HepG2 (cell line): ENCODE results near the gene PKP4. TPM values are rescaled to one million over a fixed set of nuclear protein-coding genes. Genes with fewer than 3 reads are reported as not detected.

ENCODE experiments used
- DPF2 ChIP-seq: sonication (generic); formaldehyde crosslinking; IDR thresholded peaks from 2 replicates; pipeline ENCODE4 v1.4.0; 2020; ENCODE audit warnings: mild to moderate bottlenecking, low read depth, missing genetic modification reagents, borderline replicate concordance
- GZF1 ChIP-seq: sonication (generic); formaldehyde crosslinking; IDR thresholded peaks from 2 replicates; pipeline ENCODE4 v1.5.1; 2020; ENCODE audit warnings: mild to moderate bottlenecking, missing genetic modification reagents
- HNF4G ChIP-seq, 2 experiments: sonication (generic) in 1 of 2; formaldehyde crosslinking in 1 of 2; IDR thresholded peaks; 2 replicates each; pipeline versions ENCODE4 v1.4.0 to v1.6.1; 2011 to 2020; ENCODE audit warnings: borderline replicate concordance in 2 of 2, low read depth in 2 of 2, mild to moderate bottlenecking in 2 of 2, low read length in 1 of 2, missing genetic modification reagents in 1 of 2, moderate library complexity in 1 of 2
- RORA ChIP-seq: sonication (generic); formaldehyde crosslinking; IDR thresholded peaks from 2 replicates; pipeline ENCODE4 v1.5.0; 2020; ENCODE audit warnings: mild to moderate bottlenecking, missing genetic modification reagents, moderate library complexity
- SALL1 ChIP-seq: sonication (generic); formaldehyde crosslinking; IDR thresholded peaks from 2 replicates; pipeline ENCODE4 v1.8.0; 2022; ENCODE audit warnings: mild to moderate bottlenecking, missing genetic modification reagents
- YY1 ChIP-seq: IDR thresholded peaks from 2 replicates; pipeline ENCODE4 v1.6.1; 2011; ENCODE audit warnings: low read length, low read depth, moderate library complexity, mild to moderate bottlenecking; ENCODE audit not compliant: insufficient read depth, insufficient replicate concordance
- ZNF577 ChIP-seq: sonication (generic); formaldehyde crosslinking; IDR thresholded peaks from 2 replicates; pipeline ENCODE4 v1.4.0; 2020; ENCODE audit warnings: mild to moderate bottlenecking, low read depth, missing genetic modification reagents, borderline replicate concordance
- ZNF839 ChIP-seq: sonication (generic); formaldehyde crosslinking; IDR thresholded peaks from 2 replicates; pipeline ENCODE4 v1.4.0; 2020; ENCODE audit warnings: missing genetic modification reagents, mild to moderate bottlenecking, borderline replicate concordance
- polyA plus RNA-seq, 8 experiments: library from polyadenylated mRNA; depleted of rRNA in 3 of 8; stranded (reverse) in 7 of 8; unstranded in 1 of 8; fragments of >200 nt; fragmentation: Illumina TruSeq in 4 of 8; extraction: Trizol in 4 of 8; gene quantifications; 2 replicates each; pipeline versions ENCODE4 v1.2.1 to v1.2.3, GENCODE V29; 2011 to 2016; ENCODE audit warnings: low read depth in 4 of 8, missing spikeins in 1 of 8, mixed read lengths in 1 of 8; ENCODE audit not compliant: insufficient read depth in 1 of 8
- total RNA-seq, 5 experiments: library from RNA; depleted of rRNA; stranded (reverse); fragments of >200 nt; fragmentation: Illumina TruSeq; extraction: Trizol; gene quantifications; 2 replicates each; pipeline ENCODE4 v1.2.3, GENCODE V29; 2016; ENCODE audit warnings: low read depth in 1 of 5
- TF ChIP-seq, protein P1 (sequence below): sonication (generic); formaldehyde crosslinking; IDR thresholded peaks from 2 replicates; pipeline ENCODE4 v1.4.0; 2020; ENCODE audit warnings: missing genetic modification reagents
- TF ChIP-seq, protein P2 (sequence below): sonication (generic); formaldehyde crosslinking; IDR thresholded peaks from 2 replicates; pipeline ENCODE4 v1.4.0; 2020; ENCODE audit warnings: missing genetic modification reagents
- TF ChIP-seq, protein P3 (sequence below): IDR thresholded peaks from 2 replicates; pipeline ENCODE4 v1.6.1; 2016; ENCODE audit warnings: low read depth
- TF ChIP-seq, protein P4 (sequence below): conservative IDR thresholded peaks from 2 replicates; pipeline ENCODE4 v1.6.1; 2018; ENCODE audit warnings: missing genetic modification reagents
- TF ChIP-seq, protein P5 (sequence below): sonication (generic); formaldehyde crosslinking; IDR thresholded peaks from 2 replicates; pipeline ENCODE4 v1.4.0; 2020; ENCODE audit warnings: mild to moderate bottlenecking, missing genetic modification reagents
- TF ChIP-seq, protein P6 (sequence below): sonication (generic); formaldehyde crosslinking; IDR thresholded peaks from 2 replicates; pipeline ENCODE4 v1.4.0; 2020; ENCODE audit warnings: mild to moderate bottlenecking, missing genetic modification reagents

PKP4 gene
- total and polyA plus RNA-seq, 2 of the 13 experiments (the other 11 are each of a cell fraction or from before 2014, with no cell fraction given), result 80.9 to 90.5 TPM

DNA sequence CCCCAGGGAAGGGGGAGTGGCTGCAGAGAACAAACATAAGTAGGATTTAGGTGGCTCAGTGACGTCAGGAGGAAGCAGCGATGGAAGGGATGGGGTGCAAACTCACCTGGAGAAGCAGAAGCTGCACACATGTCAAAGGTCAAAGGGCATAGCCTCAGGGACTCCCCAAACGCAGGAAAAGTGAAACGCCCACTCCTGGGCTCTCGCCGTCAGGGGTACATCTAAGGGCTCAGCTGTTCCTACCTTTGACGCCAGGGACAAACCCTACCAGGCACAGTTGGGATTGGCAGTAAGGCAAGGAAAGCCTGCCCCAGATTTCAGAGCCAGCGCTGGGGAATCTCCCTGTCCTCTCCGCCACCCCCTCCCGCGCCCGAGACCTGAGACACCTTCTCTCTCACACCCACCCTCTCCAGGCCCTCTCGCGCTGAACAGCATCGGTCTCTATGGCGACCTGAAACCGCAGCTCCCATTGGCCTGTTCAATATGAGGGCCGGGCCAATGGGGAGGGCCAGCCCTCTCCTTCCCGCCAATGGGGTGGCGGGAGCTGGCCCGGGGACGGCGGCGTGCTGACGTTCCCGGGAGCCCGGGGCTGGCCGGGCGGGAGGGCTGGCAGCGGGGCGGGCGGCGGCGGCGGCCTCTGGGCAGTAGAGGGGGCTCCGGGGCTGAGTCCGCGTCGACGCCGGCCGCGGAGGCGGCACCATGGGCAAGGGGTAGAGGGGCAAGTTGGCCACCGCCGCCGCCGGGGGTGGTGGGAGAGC lies at the start of gene PKP4, which contains the start of gene CCDC148 (continued):
- TF ChIP-seq, protein P1, sequence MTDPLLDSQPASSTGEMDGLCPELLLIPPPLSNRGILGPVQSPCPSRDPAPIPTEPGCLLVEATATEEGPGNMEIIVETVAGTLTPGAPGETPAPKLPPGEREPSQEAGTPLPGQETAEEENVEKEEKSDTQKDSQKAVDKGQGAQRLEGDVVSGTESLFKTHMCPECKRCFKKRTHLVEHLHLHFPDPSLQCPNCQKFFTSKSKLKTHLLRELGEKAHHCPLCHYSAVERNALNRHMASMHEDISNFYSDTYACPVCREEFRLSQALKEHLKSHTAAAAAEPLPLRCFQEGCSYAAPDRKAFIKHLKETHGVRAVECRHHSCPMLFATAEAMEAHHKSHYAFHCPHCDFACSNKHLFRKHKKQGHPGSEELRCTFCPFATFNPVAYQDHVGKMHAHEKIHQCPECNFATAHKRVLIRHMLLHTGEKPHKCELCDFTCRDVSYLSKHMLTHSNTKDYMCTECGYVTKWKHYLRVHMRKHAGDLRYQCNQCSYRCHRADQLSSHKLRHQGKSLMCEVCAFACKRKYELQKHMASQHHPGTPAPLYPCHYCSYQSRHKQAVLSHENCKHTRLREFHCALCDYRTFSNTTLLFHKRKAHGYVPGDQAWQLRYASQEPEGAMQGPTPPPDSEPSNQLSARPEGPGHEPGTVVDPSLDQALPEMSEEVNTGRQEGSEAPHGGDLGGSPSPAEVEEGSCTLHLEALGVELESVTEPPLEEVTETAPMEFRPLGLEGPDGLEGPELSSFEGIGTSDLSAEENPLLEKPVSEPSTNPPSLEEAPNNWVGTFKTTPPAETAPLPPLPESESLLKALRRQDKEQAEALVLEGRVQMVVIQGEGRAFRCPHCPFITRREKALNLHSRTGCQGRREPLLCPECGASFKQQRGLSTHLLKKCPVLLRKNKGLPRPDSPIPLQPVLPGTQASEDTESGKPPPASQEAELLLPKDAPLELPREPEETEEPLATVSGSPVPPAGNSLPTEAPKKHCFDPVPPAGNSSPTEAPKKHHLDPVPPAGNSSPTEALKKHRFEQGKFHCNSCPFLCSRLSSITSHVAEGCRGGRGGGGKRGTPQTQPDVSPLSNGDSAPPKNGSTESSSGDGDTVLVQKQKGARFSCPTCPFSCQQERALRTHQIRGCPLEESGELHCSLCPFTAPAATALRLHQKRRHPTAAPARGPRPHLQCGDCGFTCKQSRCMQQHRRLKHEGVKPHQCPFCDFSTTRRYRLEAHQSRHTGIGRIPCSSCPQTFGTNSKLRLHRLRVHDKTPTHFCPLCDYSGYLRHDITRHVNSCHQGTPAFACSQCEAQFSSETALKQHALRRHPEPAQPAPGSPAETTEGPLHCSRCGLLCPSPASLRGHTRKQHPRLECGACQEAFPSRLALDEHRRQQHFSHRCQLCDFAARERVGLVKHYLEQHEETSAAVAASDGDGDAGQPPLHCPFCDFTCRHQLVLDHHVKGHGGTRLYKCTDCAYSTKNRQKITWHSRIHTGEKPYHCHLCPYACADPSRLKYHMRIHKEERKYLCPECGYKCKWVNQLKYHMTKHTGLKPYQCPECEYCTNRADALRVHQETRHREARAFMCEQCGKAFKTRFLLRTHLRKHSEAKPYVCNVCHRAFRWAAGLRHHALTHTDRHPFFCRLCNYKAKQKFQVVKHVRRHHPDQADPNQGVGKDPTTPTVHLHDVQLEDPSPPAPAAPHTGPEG (CRISPR knock-in tag), result no peak
- TF ChIP-seq ZNF839 (no peak), ZNF577 (CRISPR knock-in tag) (no peak), DPF2 (CRISPR knock-in tag) (no peak), RORA (no peak), GZF1 (CRISPR knock-in tag) (no peak), SALL1 (CRISPR knock-in tag) (peak; percentile 53), HNF4G (IDR thresholded peaks at IDR 0.05; ENCODE audit: borderline replicate concordance, low read depth, low read length) (no peak), HNF4G (CRISPR knock-in tag; IDR thresholded peaks at IDR 0.05; ENCODE audit: borderline replicate concordance, low read depth) (peak; percentile 54; the same call in 1 of the 2 replicates), YY1 (peak; percentile 62)
- TF ChIP-seq, protein P2, sequence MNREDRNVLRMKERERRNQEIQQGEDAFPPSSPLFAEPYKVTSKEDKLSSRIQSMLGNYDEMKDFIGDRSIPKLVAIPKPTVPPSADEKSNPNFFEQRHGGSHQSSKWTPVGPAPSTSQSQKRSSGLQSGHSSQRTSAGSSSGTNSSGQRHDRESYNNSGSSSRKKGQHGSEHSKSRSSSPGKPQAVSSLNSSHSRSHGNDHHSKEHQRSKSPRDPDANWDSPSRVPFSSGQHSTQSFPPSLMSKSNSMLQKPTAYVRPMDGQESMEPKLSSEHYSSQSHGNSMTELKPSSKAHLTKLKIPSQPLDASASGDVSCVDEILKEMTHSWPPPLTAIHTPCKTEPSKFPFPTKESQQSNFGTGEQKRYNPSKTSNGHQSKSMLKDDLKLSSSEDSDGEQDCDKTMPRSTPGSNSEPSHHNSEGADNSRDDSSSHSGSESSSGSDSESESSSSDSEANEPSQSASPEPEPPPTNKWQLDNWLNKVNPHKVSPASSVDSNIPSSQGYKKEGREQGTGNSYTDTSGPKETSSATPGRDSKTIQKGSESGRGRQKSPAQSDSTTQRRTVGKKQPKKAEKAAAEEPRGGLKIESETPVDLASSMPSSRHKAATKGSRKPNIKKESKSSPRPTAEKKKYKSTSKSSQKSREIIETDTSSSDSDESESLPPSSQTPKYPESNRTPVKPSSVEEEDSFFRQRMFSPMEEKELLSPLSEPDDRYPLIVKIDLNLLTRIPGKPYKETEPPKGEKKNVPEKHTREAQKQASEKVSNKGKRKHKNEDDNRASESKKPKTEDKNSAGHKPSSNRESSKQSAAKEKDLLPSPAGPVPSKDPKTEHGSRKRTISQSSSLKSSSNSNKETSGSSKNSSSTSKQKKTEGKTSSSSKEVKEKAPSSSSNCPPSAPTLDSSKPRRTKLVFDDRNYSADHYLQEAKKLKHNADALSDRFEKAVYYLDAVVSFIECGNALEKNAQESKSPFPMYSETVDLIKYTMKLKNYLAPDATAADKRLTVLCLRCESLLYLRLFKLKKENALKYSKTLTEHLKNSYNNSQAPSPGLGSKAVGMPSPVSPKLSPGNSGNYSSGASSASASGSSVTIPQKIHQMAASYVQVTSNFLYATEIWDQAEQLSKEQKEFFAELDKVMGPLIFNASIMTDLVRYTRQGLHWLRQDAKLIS, result no peak
- TF ChIP-seq, protein P3, sequence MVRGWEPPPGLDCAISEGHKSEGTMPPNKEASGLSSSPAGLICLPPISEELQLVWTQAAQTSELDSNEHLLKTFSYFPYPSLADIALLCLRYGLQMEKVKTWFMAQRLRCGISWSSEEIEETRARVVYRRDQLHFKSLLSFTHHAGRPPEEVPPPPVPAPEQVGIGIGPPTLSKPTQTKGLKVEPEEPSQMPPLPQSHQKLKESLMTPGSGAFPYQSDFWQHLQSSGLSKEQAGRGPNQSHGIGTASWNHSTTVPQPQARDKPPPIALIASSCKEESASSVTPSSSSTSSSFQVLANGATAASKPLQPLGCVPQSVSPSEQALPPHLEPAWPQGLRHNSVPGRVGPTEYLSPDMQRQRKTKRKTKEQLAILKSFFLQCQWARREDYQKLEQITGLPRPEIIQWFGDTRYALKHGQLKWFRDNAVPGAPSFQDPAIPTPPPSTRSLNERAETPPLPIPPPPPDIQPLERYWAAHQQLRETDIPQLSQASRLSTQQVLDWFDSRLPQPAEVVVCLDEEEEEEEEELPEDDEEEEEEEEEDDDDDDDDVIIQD, result no peak
- TF ChIP-seq, protein P4, sequence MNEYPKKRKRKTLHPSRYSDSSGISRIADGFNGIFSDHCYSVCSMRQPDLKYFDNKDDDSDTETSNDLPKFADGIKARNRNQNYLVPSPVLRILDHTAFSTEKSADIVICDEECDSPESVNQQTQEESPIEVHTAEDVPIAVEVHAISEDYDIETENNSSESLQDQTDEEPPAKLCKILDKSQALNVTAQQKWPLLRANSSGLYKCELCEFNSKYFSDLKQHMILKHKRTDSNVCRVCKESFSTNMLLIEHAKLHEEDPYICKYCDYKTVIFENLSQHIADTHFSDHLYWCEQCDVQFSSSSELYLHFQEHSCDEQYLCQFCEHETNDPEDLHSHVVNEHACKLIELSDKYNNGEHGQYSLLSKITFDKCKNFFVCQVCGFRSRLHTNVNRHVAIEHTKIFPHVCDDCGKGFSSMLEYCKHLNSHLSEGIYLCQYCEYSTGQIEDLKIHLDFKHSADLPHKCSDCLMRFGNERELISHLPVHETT (CRISPR knock-in tag), result no peak
- TF ChIP-seq, protein P5, sequence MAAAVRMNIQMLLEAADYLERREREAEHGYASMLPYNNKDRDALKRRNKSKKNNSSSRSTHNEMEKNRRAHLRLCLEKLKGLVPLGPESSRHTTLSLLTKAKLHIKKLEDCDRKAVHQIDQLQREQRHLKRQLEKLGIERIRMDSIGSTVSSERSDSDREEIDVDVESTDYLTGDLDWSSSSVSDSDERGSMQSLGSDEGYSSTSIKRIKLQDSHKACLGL (CRISPR knock-in tag), result no peak
- TF ChIP-seq, protein P6, sequence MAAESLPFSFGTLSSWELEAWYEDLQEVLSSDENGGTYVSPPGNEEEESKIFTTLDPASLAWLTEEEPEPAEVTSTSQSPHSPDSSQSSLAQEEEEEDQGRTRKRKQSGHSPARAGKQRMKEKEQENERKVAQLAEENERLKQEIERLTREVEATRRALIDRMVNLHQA (CRISPR knock-in tag), result no peak
